GM12892 (cell line): Measurements from ENCODE around the gene MALAT1.
A peak's percentile ranks its signal among the peaks of the same experiment; 100 is the strongest.

ENCODE experiments used
- DNase-seq: peaks from one replicate; pipeline ENCODE4 v3.0.0; 2011; ENCODE audit not compliant: insufficient read length
- FAIRE-seq: peaks from 2 replicates; lab custom pipeline; 2011; peaks lifted over from hg19 to GRCh38; lab: Jason Lieb, UNC
- POLR2A ChIP-seq: IDR thresholded peaks from 2 replicates; pipeline ENCODE4 v1.6.1; 2011; ENCODE audit warnings: low read depth, low read length, control low read depth
- POLR2AphosphoS5 ChIP-seq: IDR thresholded peaks from 2 replicates; pipeline ENCODE4 v1.6.1; 2011; ENCODE audit warnings: low read depth, low read length, control low read depth
- TAF1 ChIP-seq: IDR thresholded peaks from 2 replicates; pipeline ENCODE4 v1.6.1; 2011; ENCODE audit warnings: low read depth, mild to moderate bottlenecking, control low read depth, low read length, borderline replicate concordance

MALAT1 gene

DNA sequence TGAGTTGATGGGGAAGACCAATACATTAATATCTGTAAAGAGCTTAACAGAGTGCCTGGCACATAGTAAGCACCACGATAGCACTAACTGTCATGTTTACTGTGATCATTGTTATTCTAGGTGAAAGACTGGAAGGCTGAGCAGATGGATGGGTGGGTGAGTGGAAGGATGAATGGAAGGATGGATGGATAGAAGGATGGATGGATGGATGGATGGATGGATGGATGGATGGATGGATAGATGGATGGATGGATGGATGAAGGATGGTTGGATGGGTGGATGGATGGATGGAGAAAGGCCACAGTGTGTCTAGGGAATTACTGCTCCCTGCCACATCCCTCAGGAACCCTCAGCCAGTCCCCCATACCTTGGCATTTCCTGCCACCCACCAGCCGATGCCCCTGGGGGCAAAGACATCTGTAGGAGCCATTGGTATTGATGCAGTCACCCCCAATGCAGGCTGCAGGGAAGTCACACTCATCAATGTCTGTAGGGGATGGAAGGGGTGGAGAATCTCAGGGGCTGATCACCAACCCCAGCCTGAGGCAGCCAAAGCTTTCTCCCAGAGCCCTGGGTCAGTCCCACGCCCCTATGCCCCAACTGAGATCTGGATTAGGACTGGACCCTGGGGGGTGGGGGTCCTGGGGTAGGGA lies 44.0 kb downstream of the MALAT1 start:
- FAIRE-seq, result no peak
- no peak for DNase-seq
- TF ChIP-seq POLR2A, result no peak
- TF ChIP-seq TAF1, result no peak
- TF ChIP-seq POLR2AphosphoS5, result no peak

DNA sequence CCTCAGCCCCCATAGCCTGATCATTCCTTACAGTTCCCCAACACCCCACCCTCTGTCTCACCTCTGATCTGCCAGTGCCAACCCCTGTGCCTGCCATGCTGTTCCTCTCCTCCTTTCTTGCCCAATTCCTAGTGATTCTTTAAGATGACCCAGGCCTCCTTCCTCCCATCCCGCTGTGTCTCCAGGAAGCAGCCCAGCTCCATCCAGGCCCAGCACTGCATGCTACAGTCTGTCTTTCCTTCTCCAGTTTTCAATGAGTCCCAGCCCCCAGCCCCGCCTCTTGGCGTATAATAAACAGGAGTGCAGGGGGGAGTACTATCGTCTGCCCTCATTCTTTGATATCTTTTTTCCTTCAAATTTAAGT lies 47.0 kb downstream of the MALAT1 start:
- TF ChIP-seq TAF1 (no peak), POLR2A (no peak), POLR2AphosphoS5 (no peak)
- DNase-seq (no peak), FAIRE-seq (no peak)

DNA sequence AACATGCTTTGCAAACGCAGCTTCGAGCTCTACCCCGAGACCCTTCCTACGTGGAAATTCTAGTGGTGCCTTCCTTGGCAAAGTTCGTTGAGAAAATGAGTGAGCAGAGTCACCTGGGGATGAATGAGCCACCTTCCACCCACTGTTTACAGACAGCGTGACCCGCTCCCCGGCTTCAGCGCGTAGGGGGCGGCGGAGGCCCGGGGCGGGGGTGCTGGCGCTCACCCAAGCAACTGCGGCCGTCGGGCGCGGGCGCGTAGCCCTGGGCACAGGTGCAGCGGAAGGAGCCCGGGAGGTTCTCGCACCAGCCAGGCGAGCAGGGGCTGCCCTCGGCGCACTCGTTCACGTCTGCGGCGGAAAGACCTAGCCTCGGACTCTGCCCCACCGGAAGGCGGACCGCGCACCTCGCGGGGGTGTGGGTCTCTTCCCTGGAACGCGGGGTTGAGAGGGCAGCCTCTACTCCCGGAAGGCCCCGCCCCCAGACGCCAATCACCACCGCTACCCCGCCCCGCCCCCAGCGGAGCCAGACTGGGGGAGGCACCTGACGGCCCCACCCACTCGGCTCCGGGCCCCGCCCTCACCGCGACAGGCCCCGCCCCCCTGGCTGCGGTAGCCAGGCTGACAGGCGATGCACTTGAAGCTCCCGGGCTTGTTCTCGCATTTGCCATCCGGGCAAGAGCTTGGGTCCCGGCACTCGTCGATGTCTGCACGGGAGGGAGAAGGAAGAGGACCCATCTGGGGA lies 47.5 kb downstream of the MALAT1 start:
- FAIRE-seq (peak; percentile 54), DNase-seq (peak; percentile 96)
- TF ChIP-seq POLR2A, result no peak
- no peak for TF ChIP-seq POLR2AphosphoS5
- TF ChIP-seq TAF1, result no peak

DNA sequence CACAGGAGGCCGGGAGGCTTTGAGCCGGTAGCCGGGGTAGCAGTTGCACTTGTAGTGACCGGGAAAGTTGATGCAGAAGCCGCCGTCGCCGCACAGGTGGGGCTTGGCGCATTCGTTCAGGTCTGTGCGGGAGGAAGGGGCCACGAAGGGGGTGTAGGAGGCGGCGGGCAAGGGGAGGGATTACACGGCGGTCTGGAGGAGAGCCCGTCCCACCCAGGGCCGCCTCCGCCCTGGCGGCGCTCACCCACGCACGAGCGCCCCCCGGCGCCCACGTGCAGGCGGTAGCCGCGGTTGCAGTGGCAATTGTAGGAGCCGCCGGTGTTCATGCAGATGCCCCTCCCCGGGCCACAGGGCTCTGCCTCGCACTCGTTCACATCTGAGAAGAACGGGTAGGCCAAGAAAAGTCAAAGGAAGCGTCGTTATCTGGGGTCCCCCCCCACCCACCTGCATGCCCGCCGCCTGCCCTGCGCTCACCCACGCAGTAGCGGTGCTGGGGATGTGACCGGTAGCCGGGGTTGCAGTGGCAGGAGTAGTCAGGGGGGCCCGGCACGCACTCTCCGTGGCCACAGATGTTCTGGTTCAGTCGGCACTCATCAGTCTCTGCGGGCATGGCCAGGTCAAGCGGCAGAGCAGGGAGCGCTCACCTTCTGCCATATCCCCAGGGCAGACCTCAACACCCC lies 48.7 kb downstream of the MALAT1 start:
- no peak for DNase-seq
- TF ChIP-seq POLR2AphosphoS5 (no peak), POLR2A (no peak)
- FAIRE-seq, result no peak

DNA sequence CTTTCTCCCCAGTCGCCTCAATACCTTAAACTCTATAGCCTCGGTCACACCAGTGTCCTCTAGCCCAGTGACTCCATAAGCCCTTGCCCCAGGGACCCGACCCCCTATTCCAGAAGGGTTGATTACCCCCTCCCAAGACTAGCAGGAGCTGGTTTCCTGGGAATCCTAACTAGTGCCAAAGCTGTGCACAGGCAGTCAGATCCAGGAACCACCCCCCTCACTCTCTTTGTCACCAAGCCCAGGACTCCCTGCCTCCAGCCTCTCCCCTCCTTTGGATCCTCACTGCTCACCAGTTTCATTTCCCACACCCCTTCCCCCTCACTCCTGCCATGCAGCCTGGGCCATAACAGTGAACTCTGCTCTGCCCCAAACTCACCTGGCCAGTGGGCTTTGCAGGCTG lies 49.5 kb downstream of the MALAT1 start:
- FAIRE-seq (no peak), DNase-seq (no peak)
- TF ChIP-seq POLR2A (no peak), TAF1 (no peak), POLR2AphosphoS5 (no peak)

DNA sequence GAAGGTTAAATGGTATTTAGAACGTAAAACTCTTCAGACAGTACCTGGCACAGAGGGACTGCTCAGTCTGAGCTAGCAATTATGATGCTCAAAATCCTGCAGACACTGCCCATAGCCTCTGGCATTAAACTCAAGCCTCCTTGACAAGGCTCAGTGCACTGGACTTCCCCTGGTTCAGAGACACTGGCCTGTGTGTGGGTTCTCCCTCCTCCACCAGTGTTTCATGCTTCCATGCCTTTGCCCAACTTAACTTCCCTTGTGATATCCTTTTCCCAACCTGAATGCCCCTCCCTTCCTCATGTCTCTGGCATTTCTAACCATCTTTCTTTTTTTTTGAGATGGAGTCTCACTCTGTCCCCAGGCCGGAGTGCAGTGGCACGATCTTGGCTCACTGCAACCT lies 50.3 kb downstream of the MALAT1 start:
- no peak for TF ChIP-seq POLR2A
- no peak for TF ChIP-seq POLR2AphosphoS5
- no peak for TF ChIP-seq TAF1
- no peak for FAIRE-seq
- no peak for DNase-seq

DNA sequence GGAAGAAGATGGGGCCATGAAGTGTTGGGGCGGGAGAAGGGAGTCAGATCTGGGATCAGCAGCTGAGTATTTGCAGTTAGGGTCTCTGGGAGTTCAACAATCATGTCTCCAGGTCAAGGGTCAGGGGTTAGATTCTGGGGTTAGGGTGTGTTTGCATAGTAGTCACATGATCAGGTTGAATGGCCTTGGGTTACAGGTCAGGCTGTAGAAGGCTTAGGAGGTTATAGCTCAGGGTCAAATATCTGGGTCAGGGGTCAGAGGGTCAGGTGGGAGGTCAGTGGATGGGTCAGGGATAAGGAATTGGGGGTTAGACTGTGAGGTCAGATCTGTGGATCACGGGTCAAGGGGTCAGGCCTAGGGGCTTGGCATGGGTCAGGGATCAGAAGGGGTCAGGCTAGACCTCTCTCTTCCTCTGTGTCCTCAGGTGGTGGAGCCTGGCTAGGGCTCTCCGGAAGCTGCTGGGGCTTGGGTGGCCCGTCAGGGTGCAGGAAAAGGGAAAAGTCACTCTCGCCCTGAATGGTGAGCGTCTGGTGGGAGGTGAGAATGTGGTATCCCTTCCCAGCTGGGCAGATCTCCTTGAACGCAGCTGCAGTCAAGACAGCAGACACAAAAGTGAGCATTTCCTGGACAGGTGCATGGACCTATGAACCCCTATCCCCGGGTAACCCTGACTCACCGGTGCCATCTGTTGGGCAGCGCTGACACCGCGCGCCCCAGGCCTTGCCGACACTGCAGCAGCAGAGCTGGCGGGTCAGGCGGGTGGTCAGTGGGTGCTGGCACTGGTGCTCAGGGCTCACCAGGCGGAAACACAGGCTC lies 52.9 kb downstream of the MALAT1 start:
- TF ChIP-seq POLR2AphosphoS5, result no peak
- TF ChIP-seq POLR2A, result no peak
- no peak for TF ChIP-seq TAF1
- no peak for DNase-seq
- peak; percentile 78 for FAIRE-seq

DNA sequence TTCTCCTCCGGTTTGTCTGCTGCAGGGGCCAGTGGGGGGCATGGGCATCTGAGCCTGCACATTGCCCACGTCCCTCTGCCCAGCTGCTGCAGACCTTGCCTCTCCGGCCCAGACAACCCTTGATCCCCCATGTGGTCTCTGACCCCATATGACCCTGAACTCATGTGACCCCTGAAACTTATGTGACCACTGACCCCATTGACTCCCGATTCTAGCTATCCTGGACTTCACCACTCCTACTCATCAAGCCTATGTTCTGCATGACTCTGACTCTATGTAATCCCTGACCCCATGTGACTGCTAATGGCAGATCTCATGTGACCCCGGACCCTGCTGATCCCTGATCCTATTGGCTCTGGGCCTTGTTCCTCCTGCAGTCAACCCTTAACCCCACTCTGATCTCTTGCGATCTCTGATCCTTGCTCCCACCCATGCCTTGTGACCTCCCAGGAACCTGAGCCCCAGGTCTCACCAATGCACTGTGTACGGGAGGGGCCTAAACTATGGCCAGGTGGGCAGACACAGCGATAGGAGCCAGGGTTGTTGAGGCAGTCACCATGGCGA lies 53.6 kb downstream of the MALAT1 start:
- no peak for TF ChIP-seq TAF1
- no peak for TF ChIP-seq POLR2A
- no peak for TF ChIP-seq POLR2AphosphoS5
- FAIRE-seq, result no peak
- DNase-seq, result no peak

DNA sequence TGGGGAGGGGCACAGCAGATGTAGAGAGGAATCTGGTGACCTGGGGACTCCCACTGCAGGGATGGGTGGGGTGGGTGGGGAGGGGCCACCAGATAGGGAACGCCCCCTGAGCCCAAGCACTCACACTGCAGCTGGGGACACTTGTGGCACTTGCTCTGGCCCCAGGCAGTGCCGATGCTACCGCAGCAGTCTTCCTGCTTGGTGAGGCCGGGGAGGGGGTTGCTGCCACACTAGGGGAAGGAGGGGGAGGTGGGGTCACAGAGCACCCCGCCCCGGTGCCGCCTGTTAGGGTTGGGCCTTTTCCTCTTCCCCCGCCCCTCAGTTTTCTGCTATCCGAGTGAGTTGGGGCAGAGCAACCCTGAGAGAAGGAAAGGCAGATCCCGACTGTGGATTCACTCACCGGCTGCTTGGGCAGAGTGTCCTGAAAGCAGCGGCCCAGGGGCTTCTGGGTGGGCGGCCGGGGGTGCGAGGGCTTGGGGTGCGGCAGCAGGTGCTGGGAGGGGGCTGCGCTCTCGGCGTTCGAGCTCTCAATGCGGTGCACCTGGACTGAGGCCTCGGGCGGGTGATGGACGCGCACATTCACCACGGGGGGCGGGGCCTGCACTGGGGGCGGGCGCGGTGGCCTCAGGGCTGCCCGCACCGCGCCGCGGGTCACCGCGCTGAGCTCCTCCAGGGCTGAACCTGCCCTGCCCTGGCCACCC lies 54.6 kb downstream of the MALAT1 start:
- DNase-seq (no peak), FAIRE-seq (no peak)
- no peak for TF ChIP-seq POLR2AphosphoS5
- TF ChIP-seq POLR2A, result no peak
- TF ChIP-seq TAF1, result no peak

DNA sequence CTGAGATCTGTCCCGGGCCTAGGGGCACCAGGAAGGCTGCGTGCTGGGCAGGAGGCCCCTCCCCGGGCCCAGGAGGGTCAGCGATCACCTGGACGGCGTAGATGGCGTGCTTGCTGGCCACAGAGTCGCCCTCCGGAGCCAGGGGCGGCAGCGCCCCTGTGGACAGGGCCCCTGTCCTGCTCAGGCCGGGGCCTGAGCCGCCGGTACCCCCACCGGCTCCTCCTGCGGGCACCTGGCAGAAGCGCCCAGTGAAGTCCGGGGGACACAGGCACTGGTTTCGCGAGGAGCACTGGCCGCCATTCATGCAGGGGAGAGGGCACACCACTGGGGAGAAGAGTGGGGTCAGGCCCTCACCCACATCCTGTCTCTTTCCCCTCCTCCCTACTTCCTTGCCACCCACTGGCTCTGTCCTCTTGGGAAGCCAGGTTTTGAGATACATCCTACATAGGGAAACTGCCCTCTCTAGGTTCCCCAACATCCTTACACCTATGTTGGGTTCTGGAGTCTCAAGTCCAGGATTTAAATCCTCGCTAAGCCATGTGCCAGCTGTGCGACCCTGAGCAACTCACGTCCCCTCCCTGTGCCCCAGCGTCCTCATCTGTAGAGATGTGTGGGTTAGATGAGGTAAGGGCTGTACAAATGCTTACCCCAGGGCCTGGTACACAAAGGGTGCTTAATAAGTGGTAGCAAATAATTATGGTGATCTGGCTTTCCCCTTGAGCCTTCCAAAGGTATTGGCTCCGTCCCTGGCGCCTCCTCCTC lies 55.4 kb downstream of the MALAT1 start:
- FAIRE-seq, result no peak
- no peak for TF ChIP-seq POLR2AphosphoS5
- TF ChIP-seq TAF1, result no peak
- TF ChIP-seq POLR2A, result no peak
- no peak for DNase-seq
